Mesenchymal stem cell (in vitro differentiated cells and primary cell): ENCODE data around the gene MFNG.
A peak's percentile ranks its signal among the peaks of the same experiment; 100 is the strongest.

ENCODE experiments used
- DNase-seq: peaks from one replicate; pipeline ENCODE4 v3.0.0-alpha.2; 2013
- H2AFZ ChIP-seq: one replicate; pipeline ENCODE4 v1.6.1; 2013; ENCODE audit warnings: low read depth, mild to moderate bottlenecking, control low read depth, inconsistent platforms, low read length, moderate library complexity
- H2AK5ac ChIP-seq: 2 replicates; pipeline ENCODE4 v1.6.1; 2013; ENCODE audit warnings: low read length, moderate library complexity, mild to moderate bottlenecking, inconsistent platforms; ENCODE audit not compliant: severe bottlenecking
- H2BK120ac ChIP-seq: one replicate; pipeline ENCODE4 v1.6.1; 2013; ENCODE audit warnings: low read depth, mild to moderate bottlenecking, inconsistent platforms, low read length, moderate library complexity
- H2BK12ac ChIP-seq, 2 experiments: one replicate each; pipeline ENCODE4 v1.6.1; 2013; ENCODE audit warnings: inconsistent platforms in 2 of 2, low read length in 2 of 2, mild to moderate bottlenecking in 2 of 2, moderate library complexity in 2 of 2, control low read depth in 1 of 2
- H2BK15ac ChIP-seq: one replicate; pipeline ENCODE4 v1.6.1; 2013; ENCODE audit warnings: mild to moderate bottlenecking, low read depth, inconsistent platforms; ENCODE audit not compliant: poor library complexity, severe bottlenecking
- H2BK5ac ChIP-seq: 2 replicates; pipeline ENCODE4 v1.6.1; 2013; ENCODE audit warnings: low read depth, mild to moderate bottlenecking, low read length, control low read depth, inconsistent platforms; ENCODE audit not compliant: poor library complexity, severe bottlenecking
- H3K14ac ChIP-seq, 2 experiments: one replicate each; pipeline ENCODE4 v1.6.1; 2013; ENCODE audit warnings: inconsistent platforms in 2 of 2, low read length in 2 of 2, control low read depth in 1 of 2, mild to moderate bottlenecking in 1 of 2, moderate library complexity in 1 of 2
- H3K18ac ChIP-seq, 2 experiments: one replicate each; pipeline ENCODE4 v1.6.1; 2013; ENCODE audit warnings: inconsistent platforms in 2 of 2, low read length in 2 of 2, control low read depth in 1 of 2, low read depth in 1 of 2, mild to moderate bottlenecking in 1 of 2
- H3K23ac ChIP-seq, 2 experiments: one replicate each; pipeline ENCODE4 v1.6.1; 2013; ENCODE audit warnings: inconsistent platforms in 2 of 2, low read length in 2 of 2, mild to moderate bottlenecking in 2 of 2, moderate library complexity in 2 of 2, control low read depth in 1 of 2
- H3K27ac ChIP-seq: 2 replicates; pipeline ENCODE4 v1.5.1; 2013; ENCODE audit warnings: mild to moderate bottlenecking, moderate library complexity, low read length, control low read depth, inconsistent platforms; ENCODE audit not compliant: poor library complexity, severe bottlenecking
- H3K27me3 ChIP-seq, 2 experiments: 2 replicates each; pipeline versions ENCODE4 v1.6.1 to v1.7.0; 2013; ENCODE audit warnings: low read length in 2 of 2, mild to moderate bottlenecking in 2 of 2, moderate library complexity in 2 of 2, control low read depth in 1 of 2, inconsistent platforms in 1 of 2; ENCODE audit not compliant: control insufficient read depth in 1 of 2, insufficient read depth in 1 of 2
- H3K36me3 ChIP-seq, 2 experiments: 2 replicates each; pipeline versions ENCODE4 v1.6.1 to v1.7.0; 2013; ENCODE audit warnings: low read length in 2 of 2, control low read depth in 1 of 2, inconsistent platforms in 1 of 2, low read depth in 1 of 2, mild to moderate bottlenecking in 1 of 2; ENCODE audit not compliant: insufficient read depth in 2 of 2, control insufficient read depth in 1 of 2
- H3K4ac ChIP-seq, 2 experiments: one replicate each; pipeline ENCODE4 v1.6.1; 2013; ENCODE audit warnings: inconsistent platforms in 2 of 2, low read length in 2 of 2, mild to moderate bottlenecking in 2 of 2, moderate library complexity in 2 of 2, control low read depth in 1 of 2, low read depth in 1 of 2
- H3K4me1 ChIP-seq: 2 replicates; pipeline ENCODE4 v1.6.1; 2013; ENCODE audit warnings: low read depth, low read length, control low read depth; ENCODE audit not compliant: control insufficient read depth, insufficient read depth
- H3K4me2 ChIP-seq: 2 replicates; pipeline ENCODE4 v1.6.1; 2013; ENCODE audit warnings: low read length, mild to moderate bottlenecking, inconsistent platforms; ENCODE audit not compliant: poor library complexity, severe bottlenecking
- H3K4me3 ChIP-seq, 2 experiments: 2 replicates each; pipeline versions ENCODE4 v1.5.1 to v1.7.0; 2013; ENCODE audit warnings: low read length in 2 of 2, mild to moderate bottlenecking in 2 of 2, control low read depth in 1 of 2, low read depth in 1 of 2; ENCODE audit not compliant: insufficient read depth in 1 of 2
- H3K79me1 ChIP-seq: replicated peaks from 2 replicates; pipeline ENCODE4 v1.6.1; 2013; ENCODE audit warnings: mild to moderate bottlenecking, control low read depth, low read length, inconsistent platforms; ENCODE audit not compliant: poor library complexity, severe bottlenecking
- H3K9ac ChIP-seq: 2 replicates; pipeline ENCODE4 v1.7.0; 2013; ENCODE audit warnings: mild to moderate bottlenecking, low read length, moderate library complexity
- H3K9me3 ChIP-seq: 2 replicates; pipeline ENCODE4 v1.7.0; 2013; ENCODE audit warnings: mild to moderate bottlenecking, low read length; ENCODE audit not compliant: control insufficient read depth
- H4K8ac ChIP-seq: one replicate; pipeline ENCODE4 v1.6.1; 2013; ENCODE audit warnings: inconsistent platforms, mild to moderate bottlenecking, low read length, moderate library complexity
- H4K91ac ChIP-seq: one replicate; pipeline ENCODE4 v1.6.1; 2013; ENCODE audit warnings: mild to moderate bottlenecking, low read length, inconsistent platforms
- WGBS: methylation state at CpG from one replicate; pipeline ENCODE4 v1.1.7; 2013; ENCODE audit warnings: mixed read lengths; 5-methylcytosine and 5-hydroxymethylcytosine counted together

Gene MFNG

DNA sequence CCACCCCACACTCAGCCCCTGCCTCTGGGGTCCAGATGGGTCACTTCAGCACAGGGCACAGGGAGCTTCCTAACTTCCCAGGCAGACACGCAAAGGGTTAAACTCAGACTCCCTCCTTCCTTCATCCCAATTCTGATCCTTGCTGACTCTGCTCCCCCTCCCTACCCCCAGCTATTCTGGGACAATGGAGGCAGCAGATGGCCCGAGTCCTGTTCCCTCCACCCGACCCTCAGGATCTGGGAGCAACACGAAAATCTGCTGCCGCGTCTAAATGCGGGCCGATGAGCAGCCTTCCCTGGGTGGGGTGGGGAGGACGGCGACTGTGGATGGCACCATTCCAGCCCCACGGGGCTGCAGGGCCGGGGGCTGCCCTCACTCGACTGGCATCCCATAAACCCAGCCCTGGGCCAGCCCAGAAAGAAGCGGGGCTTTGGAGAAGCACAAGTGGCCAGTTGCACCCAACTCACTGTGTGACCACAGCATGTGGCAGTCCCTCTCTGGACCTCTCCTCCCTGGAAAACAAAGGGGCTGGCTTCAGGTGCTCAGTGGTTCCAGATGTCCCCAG lies 18.7 kb downstream of the MFNG start:
- Histone ChIP-seq H2AFZ (no peak overlapping the region), H2BK12ac (no peak overlapping the region), H2BK120ac (no peak overlapping the region), H3K27ac (no peak overlapping the region), H3K4me2 (no peak overlapping the region), H3K14ac (no peak overlapping the region), H3K9me3 (no peaks in the 10 kb centered on the region), H3K27me3 (peaks cover 0 to 81% of the 10 kb centered on the region in 2 experiments), H2BK15ac (no peak overlapping the region), H3K9ac (no peak overlapping the region), H3K23ac (no peak overlapping the region), H3K4ac (no peak overlapping the region), H4K8ac (no peak overlapping the region), H2AK5ac (no peak overlapping the region), H4K91ac (no peak overlapping the region), H2BK5ac (no peak overlapping the region), H3K79me1 (no peaks in the 10 kb centered on the region), H3K4me3 (no peak overlapping the region), H3K18ac (no peak overlapping the region), H3K36me3 (peaks cover 0 to 26% of the 10 kb centered on the region in 2 experiments), H3K4me1 (no peaks in the 10 kb centered on the region)
- WGBS: 73% methylated on average over 14 of the region's 14 CpGs
- DNase-seq: no peak

DNA sequence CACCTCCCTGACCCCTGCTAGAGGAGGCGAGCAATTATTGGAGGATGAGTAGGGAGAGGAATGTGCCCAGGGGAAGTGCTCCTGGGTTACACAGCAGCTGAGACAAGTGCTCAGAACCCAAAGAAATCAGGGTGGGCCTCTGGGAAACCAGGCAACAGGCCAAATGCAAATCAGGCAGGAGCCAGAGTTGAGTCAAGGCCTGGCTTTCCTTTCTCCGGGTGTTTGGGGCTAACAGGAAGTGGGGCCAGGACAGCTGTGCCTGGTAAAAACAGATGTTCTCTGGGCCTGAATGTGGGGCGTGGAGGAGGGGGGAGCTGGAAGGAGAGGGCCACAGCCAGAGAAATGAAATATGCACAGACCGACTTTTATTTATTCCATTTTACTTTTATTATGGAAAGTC lies 22.0 kb downstream of the MFNG start:
- H2BK120ac ChIP-seq: no peak overlapping the region
- no peak overlapping the region for H2AK5ac ChIP-seq
- H2BK15ac ChIP-seq: no peak overlapping the region
- H3K4ac ChIP-seq: no peak overlapping the region
- H2BK5ac ChIP-seq: no peak overlapping the region
- no peak overlapping the region for H2AFZ ChIP-seq
- H3K14ac ChIP-seq: no peak overlapping the region
- no peak overlapping the region for H3K23ac ChIP-seq
- H3K18ac ChIP-seq: no peak overlapping the region
- H3K4me2 ChIP-seq: no peak overlapping the region
- no peak overlapping the region for H2BK12ac ChIP-seq
- no peaks in the 10 kb centered on the region for H3K9me3 ChIP-seq
- no peak overlapping the region for H4K8ac ChIP-seq
- no peak overlapping the region for H3K4me3 ChIP-seq
- H4K91ac ChIP-seq: no peak overlapping the region
- H3K27me3 ChIP-seq: peaks cover 0 to 74% of the 10 kb centered on the region in 2 experiments
- no peaks in the 10 kb centered on the region for H3K4me1 ChIP-seq
- no peaks in the 10 kb centered on the region for H3K79me1 ChIP-seq
- no peak overlapping the region for H3K9ac ChIP-seq
- no peak overlapping the region for H3K27ac ChIP-seq
- DNase-seq: no peak
- peaks cover 0 to 11% of the 10 kb centered on the region in 2 experiments for H3K36me3 ChIP-seq
- WGBS: 54% methylated on average over 4 of the region's 4 CpGs

DNA sequence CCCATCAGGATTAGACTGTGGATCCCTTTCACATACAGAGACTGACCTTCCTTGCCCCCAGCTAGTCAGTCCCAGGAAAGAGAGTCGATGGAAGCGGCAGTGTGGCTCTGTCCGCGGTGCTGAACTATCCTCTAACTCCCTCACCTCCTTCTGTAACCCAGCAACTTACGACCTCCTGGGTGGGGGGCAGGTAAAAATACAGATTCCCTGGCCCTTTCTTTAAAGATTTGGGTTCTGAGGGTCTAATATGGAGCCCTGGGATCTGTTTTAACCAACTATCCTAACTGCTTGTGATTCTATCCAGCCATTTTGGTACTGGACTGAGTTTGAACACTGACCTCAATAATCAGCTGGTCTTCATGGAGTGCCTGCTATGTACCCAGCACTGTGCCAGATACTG lies 23.2 kb downstream of the MFNG start:
- peak; percentile 64 for DNase-seq
- H4K91ac ChIP-seq: no peak overlapping the region
- H3K4me1 ChIP-seq: no peaks in the 10 kb centered on the region
- WGBS: no CpG with 5 or more reads among the region's 5 CpGs
- H2BK5ac ChIP-seq: no peak overlapping the region
- no peak overlapping the region for H2AK5ac ChIP-seq
- no peak overlapping the region for H3K23ac ChIP-seq
- no peak overlapping the region for H4K8ac ChIP-seq
- no peak overlapping the region for H3K27ac ChIP-seq
- no peak overlapping the region for H3K4me3 ChIP-seq
- no peaks in the 10 kb centered on the region for H3K9me3 ChIP-seq
- H3K4me2 ChIP-seq: no peak overlapping the region
- no peak overlapping the region for H2BK120ac ChIP-seq
- H2BK12ac ChIP-seq: no peak overlapping the region
- H3K79me1 ChIP-seq: no peaks in the 10 kb centered on the region
- H3K14ac ChIP-seq: no peak overlapping the region
- no peak overlapping the region for H2BK15ac ChIP-seq
- H3K18ac ChIP-seq: no peak overlapping the region
- peaks cover 0 to 10% of the 10 kb centered on the region in 2 experiments for H3K36me3 ChIP-seq
- no peak overlapping the region for H3K4ac ChIP-seq
- H3K27me3 ChIP-seq: peaks cover 0 to 74% of the 10 kb centered on the region in 2 experiments
- H2AFZ ChIP-seq: no peak overlapping the region
- H3K9ac ChIP-seq: no peak overlapping the region

DNA sequence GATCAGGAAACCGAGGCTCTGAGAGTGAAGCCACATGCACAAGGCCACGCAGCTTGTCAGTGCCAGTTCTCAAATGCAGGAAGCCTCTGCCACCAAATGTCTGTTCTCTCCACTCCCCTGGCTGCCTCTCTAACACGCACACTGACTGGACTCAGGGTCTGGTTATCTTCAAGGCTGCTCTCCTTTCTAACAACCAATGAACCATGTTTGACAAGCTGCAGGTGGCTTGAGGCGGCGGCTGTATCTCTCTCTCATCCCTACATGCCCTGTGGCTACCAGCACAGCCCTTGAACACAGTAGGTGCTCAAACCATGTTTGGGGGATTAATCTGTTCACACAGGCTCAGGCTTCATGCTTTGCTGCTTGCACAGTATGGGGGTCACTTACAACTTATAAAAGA lies 23.7 kb downstream of the MFNG start:
- H3K23ac ChIP-seq: no peak overlapping the region

More for the DNA sequence above, 23.7 kb downstream of the MFNG start:
- WGBS: 69% methylated on average over 5 of the region's 5 CpGs
- Histone ChIP-seq H3K36me3 (peaks cover 0 to 8% of the 10 kb centered on the region in 2 experiments), H3K79me1 (no peaks in the 10 kb centered on the region), H3K27ac (no peak overlapping the region), H4K91ac (no peak overlapping the region), H3K9me3 (no peaks in the 10 kb centered on the region), H2BK12ac (no peak overlapping the region), H3K18ac (no peak overlapping the region), H3K14ac (no peak overlapping the region), H2BK120ac (no peak overlapping the region), H2AK5ac (no peak overlapping the region), H3K4me3 (no peak overlapping the region), H4K8ac (no peak overlapping the region), H3K4me2 (no peak overlapping the region), H2BK5ac (no peak overlapping the region), H3K4ac (no peak overlapping the region), H3K27me3 (peaks cover 0 to 73% of the 10 kb centered on the region in 2 experiments), H2BK15ac (no peak overlapping the region), H3K9ac (no peak overlapping the region), H3K4me1 (no peaks in the 10 kb centered on the region), H2AFZ (no peak overlapping the region)
- no peak for DNase-seq
